Measurements from ENCODE around the gene ASB17. TPM values are rescaled to one million over a fixed set of nuclear protein-coding genes. Genes with fewer than 3 reads are reported as not detected.

Gene ASB17
- total RNA-seq, 4 donors from 2014 or later = not detected

DNA sequence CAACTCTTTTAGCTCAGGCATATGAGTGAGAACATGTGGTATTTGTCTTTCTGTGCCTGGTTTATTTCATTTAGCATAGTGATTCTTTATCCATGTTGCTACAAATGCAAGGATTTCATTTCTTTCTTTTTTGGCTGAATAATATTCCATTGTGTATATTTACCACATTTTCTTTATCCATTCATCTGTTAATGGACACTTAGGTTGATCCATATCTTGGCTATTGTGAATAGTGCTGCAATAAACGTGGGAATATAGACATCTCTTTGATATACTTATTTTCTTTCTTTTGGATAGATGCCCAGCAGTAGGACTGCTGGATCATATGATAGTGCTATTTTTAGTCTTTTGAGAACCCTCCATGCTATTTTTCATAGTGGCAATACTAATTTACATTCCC lies 30.8 kb downstream of the ASB17 start:
- H3K27ac ChIP-seq = no peak overlapping the region
- WGBS = 13% methylated on average over 1 of the region's 1 CpG
- no peaks in the 10 kb centered on the region for H3K4me1 ChIP-seq
- H3K4me3 ChIP-seq = no peak overlapping the region
- H3K36me3 ChIP-seq = no peaks in the 10 kb centered on the region
- TF ChIP-seq POLR2A (IDR thresholded peaks at IDR 0.05) (no peak), EP300 (IDR thresholded peaks at IDR 0.05) (no peak), CTCF (IDR thresholded peaks at IDR 0.05) (no peak), POLR2AphosphoS5 (IDR thresholded peaks at IDR 0.05) (no peak)
- no peaks in the 10 kb centered on the region for H3K27me3 ChIP-seq
- DNase-seq (ENCODE audit: low spot score in 2 of 2) = no peak
- no peaks in the 10 kb centered on the region for H3K9me3 ChIP-seq

- Histone ChIP-seq H3K4me3 (no peak overlapping the region), H3K27me3 (no peaks in the 10 kb centered on the region), H3K27ac (no peak overlapping the region), H3K36me3 (no peaks in the 10 kb centered on the region), H3K4me1 (no peaks in the 10 kb centered on the region), H3K9me3 (no peaks in the 10 kb centered on the region)
- 50% methylated on average over 1 of the region's 1 CpG for WGBS
- TF ChIP-seq POLR2AphosphoS5 (IDR thresholded peaks at IDR 0.05) (no peak), EP300 (IDR thresholded peaks at IDR 0.05) (no peak), CTCF (IDR thresholded peaks at IDR 0.05) (no peak), POLR2A (IDR thresholded peaks at IDR 0.05) (no peak)
- no peak for DNase-seq (ENCODE audit: low spot score in 2 of 2)
Measured at GRCh38 chr1:75884437-75884836, 47.8 kb downstream of the ASB17 start.

- no peak for DNase-seq (ENCODE audit: low spot score in 2 of 2)
- no peak overlapping the region for H3K27ac ChIP-seq
- no peak for TF ChIP-seq EP300 (IDR thresholded peaks at IDR 0.05)
- no peak for TF ChIP-seq POLR2AphosphoS5 (IDR thresholded peaks at IDR 0.05)
- no peak for TF ChIP-seq CTCF (IDR thresholded peaks at IDR 0.05)
- no peak for TF ChIP-seq POLR2A (IDR thresholded peaks at IDR 0.05)
- H3K36me3 ChIP-seq = no peaks in the 10 kb centered on the region
- no peaks in the 10 kb centered on the region for H3K4me1 ChIP-seq
- no peak overlapping the region for H3K4me3 ChIP-seq
- 73% methylated on average over 1 of the region's 1 CpG for WGBS
- no peaks in the 10 kb centered on the region for H3K9me3 ChIP-seq
- no peaks in the 10 kb centered on the region for H3K27me3 ChIP-seq
Measured at GRCh38 chr1:75879985-75880384, 52.2 kb downstream of the ASB17 start.

DNA sequence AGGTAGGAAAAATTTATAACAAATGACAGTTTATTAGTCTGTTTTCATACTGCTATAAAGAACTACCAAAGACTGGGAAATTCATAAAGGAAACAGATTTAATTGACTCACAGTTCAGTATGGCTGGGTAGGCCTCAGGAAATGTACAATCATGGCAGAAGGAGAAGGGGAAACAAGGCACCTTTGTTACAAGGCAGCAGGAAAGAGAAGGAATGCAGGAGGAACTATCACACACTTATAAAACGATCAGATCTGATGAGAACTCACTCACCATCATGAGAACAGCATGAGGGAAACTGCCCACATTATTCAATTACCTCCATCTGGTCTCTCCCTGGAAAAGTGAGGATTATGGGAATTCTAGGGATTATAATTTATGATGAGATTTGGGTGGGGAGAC lies 61.3 kb downstream of the ASB17 start:
- H3K36me3 ChIP-seq = no peaks in the 10 kb centered on the region
- H3K9me3 ChIP-seq = no peaks in the 10 kb centered on the region
- H3K27ac ChIP-seq = no peak overlapping the region
- 58% methylated on average over 1 of the region's 1 CpG for WGBS
- H3K27me3 ChIP-seq = no peaks in the 10 kb centered on the region
- no peak overlapping the region for H3K4me3 ChIP-seq
- DNase-seq (ENCODE audit: low spot score in 2 of 2) = no peak
- H3K4me1 ChIP-seq = no peaks in the 10 kb centered on the region
- TF ChIP-seq POLR2AphosphoS5 (IDR thresholded peaks at IDR 0.05) (no peak), POLR2A (IDR thresholded peaks at IDR 0.05) (no peak), EP300 (IDR thresholded peaks at IDR 0.05) (no peak), CTCF (IDR thresholded peaks at IDR 0.05) (no peak)

Other genes starting within 250 kb of the ASB17 start
- gene ACADM, start 207.7 kb downstream of the ASB17 start, total RNA-seq = 10 to 100 TPM; 25.3 to 46.5 (median 40.5) TPM
- 10 to 100 TPM; 40.1 to 92.1 (median 42.2) TPM for gene RABGGTB, start 146.1 kb downstream of the ASB17 start, total RNA-seq
- under 1 TPM in 1 of 4 donors, not detected in 3; 0.21 TPM for gene MSH4, start 135.5 kb downstream of the ASB17 start, total RNA-seq
- 1 to 10 TPM in 3 of 4 donors, under 1 TPM in 1; 0.79 to 5.3 (median 1.6) TPM for gene ST6GALNAC3, start 142.3 kb upstream of the ASB17 start, total RNA-seq